Ectodermal cell (in vitro differentiated cells): ENCODE results near the gene MAPK8.

Experiments used
- H3K27ac ChIP-seq: 2 replicates; pipeline ENCODE4 v1.7.0; 2013; ENCODE audit warnings: mild to moderate bottlenecking, low read depth, low read length; ENCODE audit not compliant: insufficient read depth, poor library complexity, severe bottlenecking
- H3K27me3 ChIP-seq: 2 replicates; pipeline ENCODE4 v1.7.0; 2013; ENCODE audit warnings: mild to moderate bottlenecking, low read length; ENCODE audit not compliant: insufficient read depth, control insufficient read depth, poor library complexity, severe bottlenecking
- H3K36me3 ChIP-seq: one replicate; pipeline ENCODE4 v1.7.0; 2013; ENCODE audit warnings: low read length; ENCODE audit not compliant: control insufficient read depth, insufficient read depth
- H3K4me1 ChIP-seq: one replicate; pipeline ENCODE4 v1.7.0; 2013; ENCODE audit warnings: low read length; ENCODE audit not compliant: control insufficient read depth, insufficient read depth
- H3K4me3 ChIP-seq: 2 replicates; pipeline ENCODE4 v1.7.0; 2013; ENCODE audit warnings: low read depth, low read length, control low read depth; ENCODE audit not compliant: insufficient read depth
- H3K9me3 ChIP-seq: 2 replicates; pipeline ENCODE4 v1.7.0; 2013; ENCODE audit warnings: mild to moderate bottlenecking, low read length, moderate library complexity; ENCODE audit not compliant: control insufficient read depth
- WGBS, 2 experiments: methylation state at CpG; one replicate each; pipeline ENCODE4 v1.1.7; 2013; ENCODE audit warnings: missing lambda C conversion rate in 2 of 2; 5-methylcytosine and 5-hydroxymethylcytosine counted together

MAPK8 gene

GRCh38 chr10:48307711-48308018 lies 1.2 kb downstream of the MAPK8 start:
- WGBS, 2 experiments = 37 to 49% methylated on average over 3 of the region's 3 CpGs

GRCh38 chr10:48309711-48310226 lies 3.3 kb downstream of the MAPK8 start:
- Histone ChIP-seq H3K36me3 (no peaks in the 10 kb centered on the region), H3K4me3 (no peak overlapping the region), H3K4me1 (no peaks in the 10 kb centered on the region), H3K27me3 (peaks cover 10% of the 10 kb centered on the region), H3K9me3 (no peaks in the 10 kb centered on the region), H3K27ac (no peak overlapping the region)
- 63 to 80% methylated on average over 2 of the region's 2 CpGs for WGBS, 2 experiments

More at GRCh38 chr10:48307711-48308018, 1.2 kb downstream of the MAPK8 start:
- Histone ChIP-seq H3K36me3 (no peaks in the 10 kb centered on the region), H3K4me3 (peak overlapping the region; percentile 88), H3K4me1 (no peaks in the 10 kb centered on the region), H3K27me3 (peaks cover 19% of the 10 kb centered on the region), H3K27ac (peak overlapping the region; percentile 87), H3K9me3 (no peaks in the 10 kb centered on the region)

- Histone ChIP-seq H3K27ac (no peak overlapping the region), H3K4me1 (peaks cover 8% of the 10 kb centered on the region), H3K4me3 (no peak overlapping the region), H3K36me3 (no peaks in the 10 kb centered on the region), H3K9me3 (no peaks in the 10 kb centered on the region), H3K27me3 (no peaks in the 10 kb centered on the region)
- 93 to 97% methylated on average over 2 of the region's 2 CpGs for WGBS, 2 experiments
Observed at GRCh38 chr10:48314107-48314506, 7.6 kb downstream of the MAPK8 start.

GRCh38 chr10:48316236-48316635 lies 9.8 kb downstream of the MAPK8 start:
- Histone ChIP-seq H3K36me3 (no peaks in the 10 kb centered on the region), H3K4me1 (peaks cover 8% of the 10 kb centered on the region), H3K9me3 (no peaks in the 10 kb centered on the region), H3K27me3 (no peaks in the 10 kb centered on the region), H3K27ac (no peak overlapping the region), H3K4me3 (no peak overlapping the region)
- 90 to 94% methylated on average over 4 of the region's 4 CpGs for WGBS, 2 experiments

- Histone ChIP-seq H3K36me3 (no peaks in the 10 kb centered on the region), H3K4me1 (peaks cover 8% of the 10 kb centered on the region), H3K27ac (no peak overlapping the region), H3K9me3 (no peaks in the 10 kb centered on the region), H3K4me3 (no peak overlapping the region), H3K27me3 (no peaks in the 10 kb centered on the region)
- 70 to 72% methylated on average over 8 of the region's 8 CpGs for WGBS, 2 experiments
Observed at GRCh38 chr10:48317321-48317990, 11.0 kb downstream of the MAPK8 start.

- H3K9me3 ChIP-seq = no peaks in the 10 kb centered on the region
- H3K36me3 ChIP-seq = no peaks in the 10 kb centered on the region
- WGBS, 2 experiments = 98% methylated on average over 2 to 3 of the region's 3 CpGs
- no peak overlapping the region for H3K27ac ChIP-seq
- no peak overlapping the region for H3K4me3 ChIP-seq
- H3K27me3 ChIP-seq = no peaks in the 10 kb centered on the region
- peaks cover 5% of the 10 kb centered on the region for H3K4me1 ChIP-seq
Observed at GRCh38 chr10:48322017-48322416, 15.5 kb downstream of the MAPK8 start.

GRCh38 chr10:48324580-48324979 lies 18.1 kb downstream of the MAPK8 start:
- 80 to 88% methylated on average over 1 to 2 of the region's 2 CpGs for WGBS, 2 experiments

GRCh38 chr10:48330269-48330668 lies 23.8 kb downstream of the MAPK8 start:
- Histone ChIP-seq H3K4me1 (no peaks in the 10 kb centered on the region), H3K9me3 (no peaks in the 10 kb centered on the region), H3K36me3 (peaks cover 10% of the 10 kb centered on the region), H3K27ac (no peak overlapping the region), H3K4me3 (no peak overlapping the region), H3K27me3 (no peaks in the 10 kb centered on the region)
- WGBS, 2 experiments = 96% methylated on average over 3 of the region's 3 CpGs

More at GRCh38 chr10:48324580-48324979, 18.1 kb downstream of the MAPK8 start:
- Histone ChIP-seq H3K4me1 (no peaks in the 10 kb centered on the region), H3K27ac (no peak overlapping the region), H3K4me3 (no peak overlapping the region), H3K27me3 (no peaks in the 10 kb centered on the region), H3K9me3 (no peaks in the 10 kb centered on the region), H3K36me3 (no peaks in the 10 kb centered on the region)

GRCh38 chr10:48331436-48331835 lies 25.0 kb downstream of the MAPK8 start:
- Histone ChIP-seq H3K27me3 (no peaks in the 10 kb centered on the region), H3K36me3 (peaks cover 10% of the 10 kb centered on the region), H3K4me1 (no peaks in the 10 kb centered on the region), H3K27ac (no peak overlapping the region), H3K4me3 (no peak overlapping the region), H3K9me3 (no peaks in the 10 kb centered on the region)
- WGBS, 2 experiments = 93 to 100% methylated on average over 1 of the region's 1 CpG

- Histone ChIP-seq H3K4me1 (no peaks in the 10 kb centered on the region), H3K36me3 (peaks cover 10% of the 10 kb centered on the region), H3K27me3 (no peaks in the 10 kb centered on the region), H3K27ac (no peak overlapping the region), H3K9me3 (no peaks in the 10 kb centered on the region), H3K4me3 (no peak overlapping the region)
- WGBS, 2 experiments = 96% methylated on average over 5 of the region's 5 CpGs
Observed at GRCh38 chr10:48332166-48332870, 25.8 kb downstream of the MAPK8 start.
